IMR-90 (cell line): ENCODE data around the gene DCUN1D5. TPM values are rescaled to one million over a fixed set of nuclear protein-coding genes. Genes with fewer than 3 reads are reported as not detected.

Source experiments
- ATAC-seq: fragments of 200-7000 bp; cut with Tn5 transposase; 2 replicates; pipeline ENCODE4 v1.9.1; 2020; ENCODE audit warnings: low read depth, mild to moderate bottlenecking, moderate library complexity
- BruUV-seq: library from RNA; stranded (reverse); fragments of 400-500 nt; replicated peaks from 2 replicates; lab custom pipeline; 2021; lab: Mats Ljungman, UMichigan
- CTCF ChIA-PET: fragments of 300-600 bp; formaldehyde crosslinking; extraction: SDS; loops from one replicate; lab custom pipeline; 2021; ENCODE audit warnings: antibody characterized with exemption; lab: Yijun Ruan, JAX
- POLR2A ChIA-PET: fragments of 300-600 bp; sonication (Branson Sonifier 250); formaldehyde crosslinking; loops from one replicate; lab custom pipeline; 2022; ENCODE audit warnings: antibody characterized with exemption; ENCODE audit not compliant: unreplicated experiment; lab: Charles Lee
- DNase-seq: peaks from one replicate; pipeline ENCODE4 v3.0.0; 2013
- H2AFZ ChIP-seq: replicated peaks from 2 replicates; pipeline ENCODE3; 2013; ENCODE audit warnings: low read length, mild to moderate bottlenecking; ENCODE audit not compliant: poor library complexity
- H2AK5ac ChIP-seq: 2 replicates; pipeline ENCODE4 v1.6.1; 2013; ENCODE audit warnings: low read depth, low read length, inconsistent platforms
- H2AK9ac ChIP-seq: replicated peaks from 2 replicates; pipeline ENCODE3; 2013; ENCODE audit warnings: mild to moderate bottlenecking, low read depth, low read length, moderate library complexity; ENCODE audit not compliant: poor library complexity
- H2BK120ac ChIP-seq: 2 replicates; pipeline ENCODE4 v1.6.1; 2013; ENCODE audit warnings: low read depth, low read length, inconsistent platforms
- H2BK15ac ChIP-seq: 3 replicates; pipeline ENCODE4 v1.6.1; 2013; ENCODE audit warnings: low read depth, low read length, inconsistent platforms
- H2BK20ac ChIP-seq: 2 replicates; pipeline ENCODE4 v1.6.1; 2013; ENCODE audit warnings: low read depth, mild to moderate bottlenecking, inconsistent platforms, low read length, moderate library complexity
- H2BK5ac ChIP-seq: 2 replicates; pipeline ENCODE4 v1.6.1; 2013; ENCODE audit warnings: mild to moderate bottlenecking, low read depth, low read length, inconsistent platforms; ENCODE audit not compliant: poor library complexity, severe bottlenecking
- H3K14ac ChIP-seq: replicated peaks from 2 replicates; pipeline ENCODE4 v1.6.1; 2013; ENCODE audit warnings: low read depth, low read length, inconsistent platforms
- H3K18ac ChIP-seq: 2 replicates; pipeline ENCODE4 v1.6.1; 2013; ENCODE audit warnings: low read depth, low read length, control low read depth
- H3K23ac ChIP-seq: 2 replicates; pipeline ENCODE4 v1.6.1; 2013; ENCODE audit warnings: low read depth, low read length, inconsistent platforms
- H3K27ac ChIP-seq: 2 replicates; pipeline ENCODE4 v1.5.1; 2013; ENCODE audit warnings: mild to moderate bottlenecking, control low read depth, low read length; ENCODE audit not compliant: insufficient read depth
- H3K27me3 ChIP-seq: 2 replicates; pipeline ENCODE4 v1.6.1; 2013; ENCODE audit warnings: low read length; ENCODE audit not compliant: control insufficient read depth, insufficient read depth
- H3K36me3 ChIP-seq: 2 replicates; pipeline ENCODE4 v1.6.1; 2013; ENCODE audit warnings: low read length, mixed read lengths; ENCODE audit not compliant: control insufficient read depth, insufficient read depth
- H3K4ac ChIP-seq: 2 replicates; pipeline ENCODE4 v1.6.1; 2013; ENCODE audit warnings: low read depth, low read length, inconsistent platforms
- H3K4me1 ChIP-seq: 2 replicates; pipeline ENCODE4 v1.6.1; 2013; ENCODE audit warnings: low read length, mixed read lengths; ENCODE audit not compliant: control insufficient read depth, insufficient read depth
- H3K4me2 ChIP-seq: 2 replicates; pipeline ENCODE4 v1.6.1; 2013; ENCODE audit warnings: low read depth, mild to moderate bottlenecking, control low read depth, low read length, moderate library complexity
- H3K4me3 ChIP-seq: 2 replicates; pipeline ENCODE4 v1.5.1; 2013; ENCODE audit warnings: low read depth, mild to moderate bottlenecking, control low read depth, low read length, moderate library complexity; ENCODE audit not compliant: insufficient read depth
- H3K56ac ChIP-seq: 2 replicates; pipeline ENCODE4 v1.6.1; 2013; ENCODE audit warnings: low read length, inconsistent platforms; ENCODE audit not compliant: insufficient read depth; ENCODE audit errors: extremely low read depth
- H3K79me1 ChIP-seq, 2 experiments: 2 replicates each; pipeline ENCODE4 v1.6.1; 2013; ENCODE audit warnings: low read length in 2 of 2, inconsistent platforms in 1 of 2, low read depth in 1 of 2
- H3K9ac ChIP-seq: 2 replicates; pipeline ENCODE4 v1.6.1; 2013; ENCODE audit warnings: low read depth, low read length, control low read depth
- H3K9me1 ChIP-seq: 2 replicates; pipeline ENCODE4 v1.6.1; 2013; ENCODE audit warnings: low read length, inconsistent platforms; ENCODE audit not compliant: insufficient read depth
- H3K9me3 ChIP-seq: 2 replicates; pipeline ENCODE4 v1.6.1; 2013; ENCODE audit warnings: low read length; ENCODE audit not compliant: control insufficient read depth, insufficient read depth
- H4K20me1 ChIP-seq: 2 replicates; pipeline ENCODE4 v1.6.1; 2013; ENCODE audit warnings: low read length, inconsistent platforms; ENCODE audit not compliant: insufficient read depth
- H4K5ac ChIP-seq: 2 replicates; pipeline ENCODE4 v1.6.1; 2013; ENCODE audit warnings: mild to moderate bottlenecking, low read depth, low read length, control low read depth
- H4K8ac ChIP-seq, 2 experiments: 2 replicates each; pipeline ENCODE4 v1.6.1; 2013; ENCODE audit warnings: low read depth in 2 of 2, low read length in 2 of 2, control low read depth in 1 of 2, inconsistent platforms in 1 of 2
- H4K91ac ChIP-seq: 2 replicates; pipeline ENCODE4 v1.6.1; 2013; ENCODE audit warnings: low read depth, low read length, inconsistent platforms; ENCODE audit not compliant: insufficient read depth
- CEBPB ChIP-seq: IDR thresholded peaks from 2 replicates; pipeline ENCODE4 v1.6.1; 2012; ENCODE audit warnings: low read depth, low read length, improper control_type of control experiment
- CHD1 ChIP-seq: IDR thresholded peaks from 2 replicates; pipeline ENCODE4 v1.6.1; 2012; ENCODE audit warnings: low read depth, low read length, improper control_type of control experiment
- FOS ChIP-seq: fragments of 150-350 bp; IDR thresholded peaks from 2 replicates; pipeline ENCODE4 v1.6.1; 2016; ENCODE audit warnings: low read depth, low read length
- USF2 ChIP-seq: fragments of 150-350 bp; IDR thresholded peaks from 2 replicates; pipeline ENCODE4 v1.6.1; 2017; ENCODE audit warnings: mild to moderate bottlenecking, antibody characterized with exemption, low read length, low read depth
- WGBS, 2 experiments: methylation state at CpG; one replicate each; pipeline versions ENCODE4 v1.1.5 to v1.1.7; 2013; ENCODE audit warnings: missing lambda C conversion rate in 2 of 2; ENCODE audit not compliant: insufficient read length in 1 of 2; ENCODE audit errors: extremely low coverage in 2 of 2; 5-methylcytosine and 5-hydroxymethylcytosine counted together
- dilution Hi-C: fragments of 300-500 bp; cut with HindIII; formaldehyde crosslinking; loops from one replicate; pipeline ENCODE4 v1.14.3; 2018; ENCODE audit warnings: low sequenced_read_pairs; ENCODE audit not compliant: unreplicated experiment
- in situ Hi-C: fragments of 300-500 bp; cut with MboI; formaldehyde crosslinking; loops from 3 replicates; pipeline ENCODE4 v1.14.3; 2019; ENCODE audit warnings: low sequenced_read_pairs, inconsistent platforms, mixed read lengths
- intact Hi-C: fragments of 100-400 bp; cut with micrococcal nuclease; formaldehyde crosslinking; loops from 2 replicates; pipeline ENCODE4 v1.10.0; 2022
- polyA plus RNA-seq, 3 experiments: library from polyadenylated mRNA; depleted of rRNA; stranded (reverse); fragments of >200 nt; gene quantifications; 2 replicates each; pipeline ENCODE4 v1.2.3, GENCODE V29; 2012; ENCODE audit warnings: low replicate concordance in 1 of 3
- total RNA-seq: library from RNA; depleted of rRNA; stranded (reverse); fragments of >200 nt; gene quantifications from 2 replicates; pipeline ENCODE4 v1.2.3, GENCODE V29; 2012

The DCUN1D5 gene
- total and polyA plus RNA-seq, 2 of the 4 experiments (the other 2 are of a cell fraction): 47.8 to 58.3 TPM

GRCh38 chr11:103079833-103080232 is 12.1 kb downstream of the DCUN1D5 start:
- Histone ChIP-seq H4K5ac (no peak overlapping the region), H3K4ac (no peak overlapping the region), H3K79me1 (peaks cover 13 to 36% of the 10 kb centered on the region in 2 experiments), H3K36me3 (peaks cover 20% of the 10 kb centered on the region), H3K14ac (no peak overlapping the region), H3K9me3 (no peaks in the 10 kb centered on the region), H2BK15ac (no peak overlapping the region), H3K9ac (no peak overlapping the region), H3K4me1 (no peaks in the 10 kb centered on the region), H2BK120ac (no peak overlapping the region), H2AK9ac (no peak overlapping the region), H3K56ac (no peak overlapping the region), H4K20me1 (peaks cover 7% of the 10 kb centered on the region; the same call in 1 of the 2 replicates), H3K4me3 (no peak overlapping the region), H3K18ac (no peak overlapping the region), H2BK20ac (no peak overlapping the region), H3K4me2 (no peak overlapping the region), H3K23ac (no peak overlapping the region), H2AFZ (no peak overlapping the region), H3K27me3 (no peaks in the 10 kb centered on the region), H3K27ac (no peak overlapping the region), H3K9me1 (no peaks in the 10 kb centered on the region), H2AK5ac (no peak overlapping the region), H2BK5ac (no peak overlapping the region), H4K8ac (no peak overlapping the region), H4K91ac (no peak overlapping the region)
- peak; percentile 81 for ATAC-seq
- DNase-seq: peak; percentile 58
- CTCF ChIA-PET: no interaction called here
- dilution Hi-C loops (no loop called here), intact Hi-C loops (no loop called here), in situ Hi-C loops (no loop called here)
- POLR2A ChIA-PET: no interaction called here
- no TSS peak for BruUV-seq
- WGBS, 2 experiments: no CpG with 5 or more reads among the region's 1 CpG
- TF ChIP-seq USF2 (no peak), CEBPB (peak; percentile 89), CHD1 (no peak), FOS (no peak)
